HG02943 (cell line): Measurements from ENCODE around the gene EEF1A2.

Experiments
- ATAC-seq: cut with Tn5 transposase; IDR thresholded peaks from one replicate; pipeline ENCODE4 v1.9.1; 2021; ENCODE audit warnings: mild to moderate bottlenecking, low read depth, moderate library complexity; ENCODE audit not compliant: unreplicated experiment

The EEF1A2 gene

DNA sequence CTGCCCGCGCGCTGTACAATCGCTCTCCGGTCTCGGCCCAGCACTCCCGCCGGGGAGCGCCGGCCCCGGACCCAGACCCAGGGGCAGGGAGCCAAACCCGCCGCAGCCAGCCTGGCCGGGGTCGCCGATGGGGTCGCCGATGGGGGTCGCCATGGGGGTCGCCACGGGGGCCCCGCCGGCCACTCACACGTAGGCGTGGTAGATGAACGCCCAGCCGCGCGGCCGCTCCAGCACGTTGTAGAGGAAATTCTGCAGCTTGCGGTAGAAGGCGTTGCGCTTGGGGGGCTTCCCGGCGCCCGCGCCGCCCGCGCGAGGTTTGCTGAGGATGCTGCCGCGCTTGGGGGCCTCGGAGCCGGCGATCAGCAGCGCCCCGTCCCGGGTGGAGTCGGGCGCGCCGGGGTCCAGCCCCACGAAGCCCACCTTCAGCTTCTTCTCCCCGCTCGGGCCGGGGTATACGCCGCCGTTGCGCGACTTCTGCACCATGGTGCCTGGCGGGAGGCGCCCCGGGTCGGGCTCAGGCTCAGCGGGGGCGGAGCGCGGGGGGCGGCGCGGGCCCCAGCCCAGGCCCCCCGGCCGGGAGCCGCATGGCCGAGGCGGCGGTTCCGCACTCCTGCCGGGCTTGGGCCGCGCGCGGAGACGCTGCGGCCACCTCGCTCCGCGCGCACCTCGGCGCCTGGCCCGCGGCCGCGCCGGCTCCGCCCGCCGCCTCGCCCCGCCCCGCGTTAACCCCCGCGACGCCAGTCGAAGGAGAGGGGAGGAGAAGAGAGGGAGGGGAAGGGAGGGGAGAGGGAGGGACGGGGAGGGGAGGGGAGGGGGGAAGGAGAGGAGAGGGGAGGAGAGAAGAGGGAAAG lies 26.7 kb downstream of the EEF1A2 start, which contains the start of gene KCNQ2:
TSS of gene KCNQ2 (minus strand) at position 675 of the 851 bp plus-strand sequence. CDS start at position 483, 192 bp downstream.
- no peak for ATAC-seq

GRCh38 chr20:63471717-63471980 lies 27.2 kb downstream of the EEF1A2 start:
- ATAC-seq: no peak

GRCh38 chr20:63471002-63471716 lies 27.7 kb downstream of the EEF1A2 start:
- no peak for ATAC-seq

DNA sequence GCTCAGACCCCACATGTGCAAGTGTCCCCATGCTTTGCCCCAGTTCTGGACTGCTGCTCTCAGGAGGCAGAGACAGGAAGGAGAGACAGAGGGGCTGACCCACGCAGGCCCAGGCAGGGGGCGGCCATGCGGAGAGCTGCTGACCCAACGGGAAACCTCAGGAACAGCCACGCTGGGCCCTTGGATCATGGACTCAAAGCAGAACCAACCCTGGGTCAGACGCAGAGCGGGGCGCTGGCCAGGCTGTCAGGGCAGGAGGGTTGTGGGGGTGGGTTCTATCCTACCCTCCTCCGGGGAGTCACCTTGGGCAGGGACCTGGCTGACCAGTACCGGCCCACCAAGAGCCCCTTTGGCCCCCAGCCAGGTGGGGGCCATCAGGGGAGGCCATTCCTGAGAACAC lies 28.5 kb downstream of the EEF1A2 start:
- ATAC-seq: no peak

- no peak for ATAC-seq
These were observed 29.2 kb downstream of the EEF1A2 start for GRCh38 chr20:63469713-63470101.

DNA sequence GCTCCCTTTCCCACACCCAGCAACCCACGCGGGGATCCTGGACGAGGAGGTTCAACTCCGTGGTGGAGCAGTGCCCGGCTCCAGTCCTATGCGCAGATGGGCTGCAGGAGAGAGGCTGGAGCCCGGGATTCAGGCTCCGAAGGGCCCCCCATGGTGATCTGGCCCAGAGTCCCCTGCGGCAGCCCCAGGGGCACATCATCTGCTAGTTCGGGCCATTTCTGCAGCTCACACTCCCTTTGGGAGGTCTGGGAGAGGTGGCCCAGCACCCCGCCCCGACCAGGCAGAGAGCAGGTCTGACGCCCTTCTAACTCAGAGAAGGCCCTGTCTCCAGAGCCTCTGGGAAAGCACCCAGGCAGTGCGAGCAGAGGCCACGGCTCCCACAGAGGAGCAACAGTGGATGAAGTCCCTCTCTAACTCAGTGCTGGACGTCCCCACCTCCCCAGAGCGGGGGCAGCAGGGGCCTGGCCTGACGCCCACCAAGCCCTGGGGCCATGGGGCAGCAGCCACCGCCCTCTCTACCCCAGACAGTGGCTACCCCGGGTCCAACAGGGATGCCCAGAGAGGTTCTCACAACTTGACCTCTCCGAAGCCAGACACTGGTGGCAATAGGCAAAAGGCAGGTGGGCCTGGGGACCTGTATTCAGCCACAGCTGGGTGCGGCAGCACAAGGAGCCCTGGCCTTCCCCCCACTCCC lies 29.7 kb downstream of the EEF1A2 start:
- ATAC-seq: no peak

DNA sequence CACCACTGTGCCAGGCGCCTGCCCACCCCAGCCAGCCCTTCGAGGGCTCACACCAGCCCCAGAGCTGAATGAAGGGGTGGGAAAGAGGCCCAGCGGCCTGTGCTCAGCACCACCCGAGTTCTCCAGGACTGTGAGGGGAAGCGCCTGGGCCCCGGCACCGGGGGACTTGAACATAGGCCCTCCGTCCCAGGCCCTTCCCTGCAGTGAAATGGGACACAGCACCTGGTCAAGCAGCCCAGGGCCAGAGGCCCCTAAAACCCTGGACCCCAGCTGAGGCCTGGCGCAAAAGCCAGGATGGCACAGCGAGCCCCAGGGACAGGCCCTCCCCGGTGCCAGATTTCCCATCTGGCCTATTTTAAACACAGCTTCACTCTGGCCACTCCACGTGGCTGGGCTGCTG lies 30.5 kb downstream of the EEF1A2 start:
- ATAC-seq: no peak

GRCh38 chr20:63467294-63468083 lies 31.4 kb downstream of the EEF1A2 start:
- no peak for ATAC-seq

DNA sequence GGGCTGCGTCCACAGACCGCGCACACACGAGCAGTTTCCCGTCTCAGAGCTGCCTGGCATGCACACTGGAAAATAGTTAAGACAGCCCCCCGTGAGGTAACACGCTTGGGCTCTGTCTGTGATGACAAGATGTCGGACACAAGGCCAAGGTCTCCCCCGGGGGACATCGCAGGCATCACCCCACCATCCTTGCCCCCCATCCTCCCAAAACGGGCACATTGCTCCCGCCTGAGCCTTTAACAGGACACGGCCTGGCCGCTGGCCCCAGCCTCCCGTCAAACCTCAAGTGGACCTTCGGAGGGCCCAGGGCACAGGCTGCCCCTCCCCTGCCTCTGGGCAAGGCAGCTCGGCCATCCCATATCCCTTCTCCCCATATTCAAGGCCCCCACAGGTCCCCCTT lies 32.0 kb downstream of the EEF1A2 start:
- ATAC-seq: no peak

DNA sequence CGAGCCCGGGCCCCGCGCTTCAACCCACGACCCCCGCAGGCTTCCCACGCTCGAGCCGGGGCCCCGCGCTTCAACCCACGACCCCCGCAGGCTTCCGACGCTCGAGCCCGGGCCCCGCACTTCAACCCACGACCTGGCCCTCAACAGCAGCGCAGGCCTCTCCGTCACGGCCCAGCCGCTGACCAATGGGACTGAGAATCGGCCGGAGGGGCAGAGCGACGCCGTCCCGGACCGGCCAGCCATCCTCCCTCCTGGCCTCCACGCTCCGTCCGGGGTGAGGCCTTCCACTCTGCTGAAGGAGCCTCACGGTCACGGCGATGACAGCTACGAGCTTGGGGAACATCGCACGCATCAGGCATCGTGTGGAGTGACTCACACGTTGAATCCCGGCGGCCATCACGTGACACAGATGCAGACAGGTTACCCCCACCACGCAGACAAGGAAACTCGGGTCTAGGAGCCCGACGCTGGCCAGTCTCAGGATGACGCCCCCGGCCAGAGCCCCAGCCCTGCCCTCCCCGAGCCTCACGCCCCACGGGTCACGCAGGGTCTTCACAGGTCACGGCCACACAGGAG lies 32.5 kb downstream of the EEF1A2 start:
- no peak for ATAC-seq

DNA sequence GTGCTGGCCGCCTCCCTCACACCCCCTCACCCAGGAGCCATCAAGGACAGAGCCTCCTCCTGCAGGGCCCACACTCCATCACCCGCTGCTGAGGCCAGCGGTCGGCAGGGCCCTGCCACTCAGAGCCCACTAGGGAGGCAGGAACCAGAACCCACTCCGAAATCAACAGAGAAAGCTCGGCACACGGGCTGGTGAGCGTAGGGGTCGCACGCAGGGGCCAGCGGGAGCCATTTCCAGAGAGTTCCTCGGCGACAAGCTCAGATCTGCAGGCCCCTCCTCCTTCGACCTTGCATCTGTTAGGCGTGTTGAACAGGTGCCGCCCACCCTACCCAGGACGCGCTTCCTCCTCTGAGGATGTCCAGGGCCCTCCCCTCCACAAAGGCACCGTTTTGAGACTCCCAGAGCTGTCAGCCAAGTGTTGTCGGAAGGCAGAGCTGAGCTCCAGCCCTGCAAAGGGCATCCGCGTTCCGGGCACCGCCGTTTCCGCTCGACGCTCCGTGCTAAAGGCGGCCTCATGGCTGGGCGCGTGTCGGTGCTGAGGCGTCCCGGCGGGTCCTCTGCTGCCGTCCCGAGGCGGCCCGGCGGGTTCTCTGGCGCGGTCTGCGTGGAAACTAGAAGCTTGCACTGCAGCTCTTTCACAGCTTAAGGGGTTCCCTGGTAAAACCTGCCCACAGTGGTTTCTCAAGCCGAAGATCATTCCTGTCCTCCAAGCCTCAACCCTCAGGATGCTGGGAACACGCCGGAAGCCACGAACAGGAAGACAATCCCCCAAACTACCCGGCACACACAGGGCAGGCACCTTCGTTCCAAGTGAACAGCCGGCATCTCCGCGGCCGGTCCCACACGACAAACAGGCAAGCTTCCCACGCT lies 33.3 kb downstream of the EEF1A2 start:
- no peak for ATAC-seq

- ATAC-seq: no peak
These were observed 34.6 kb downstream of the EEF1A2 start for GRCh38 chr20:63464289-63464635.

- no peak for ATAC-seq
These were observed 35.2 kb downstream of the EEF1A2 start for GRCh38 chr20:63463400-63464288.

DNA sequence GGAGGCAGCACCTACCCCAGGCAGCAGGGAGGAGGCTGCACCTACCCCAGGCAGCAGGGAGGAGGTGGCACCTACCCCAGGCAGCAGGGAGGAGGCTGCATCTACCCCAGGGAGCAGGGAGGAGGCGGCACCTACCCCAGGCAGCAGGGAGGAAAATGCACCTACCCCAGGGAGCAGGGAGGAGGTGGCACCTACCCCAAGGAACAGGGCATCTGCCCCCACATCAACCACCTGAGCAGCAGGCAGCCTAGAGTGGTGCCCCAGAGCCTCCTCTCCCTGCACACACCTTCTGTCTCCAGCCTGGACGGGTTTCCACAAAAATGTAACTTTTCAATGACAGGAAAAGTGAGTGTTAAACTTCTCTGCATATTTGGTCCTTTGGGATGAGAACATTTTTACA lies 36.6 kb downstream of the EEF1A2 start:
- no peak for ATAC-seq

DNA sequence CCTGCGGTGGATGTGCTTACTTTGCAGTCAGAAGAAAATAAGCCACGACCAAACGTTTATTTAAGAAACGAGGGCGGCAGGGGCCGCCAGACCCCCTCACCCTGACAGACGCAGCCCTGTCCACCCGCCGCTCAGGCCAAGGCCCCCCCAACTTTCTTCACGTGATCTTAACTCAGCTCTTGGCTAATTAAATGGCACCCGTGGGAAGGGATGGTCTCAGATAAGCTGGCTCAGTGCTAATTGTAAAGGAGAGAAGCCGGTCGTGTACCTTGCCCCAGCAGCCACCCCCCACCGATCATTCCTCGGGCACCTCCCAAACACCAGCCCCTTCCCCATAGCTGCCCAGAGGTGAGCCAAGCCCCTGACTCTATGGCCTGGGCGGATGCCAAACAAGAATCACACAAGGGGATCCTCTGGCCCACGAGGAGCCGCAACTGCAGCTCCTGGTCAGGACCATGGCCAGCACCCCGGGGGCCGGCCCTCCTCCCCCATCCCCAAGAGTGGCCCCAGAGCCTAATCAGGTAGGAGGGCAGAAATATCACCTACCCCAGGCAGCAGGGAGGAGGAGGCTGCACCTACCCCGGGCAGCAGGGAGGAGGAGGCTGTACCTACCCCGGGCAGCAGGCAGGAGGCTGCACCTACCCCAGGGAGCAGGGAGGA lies 37.6 kb downstream of the EEF1A2 start:
- no peak for ATAC-seq

DNA sequence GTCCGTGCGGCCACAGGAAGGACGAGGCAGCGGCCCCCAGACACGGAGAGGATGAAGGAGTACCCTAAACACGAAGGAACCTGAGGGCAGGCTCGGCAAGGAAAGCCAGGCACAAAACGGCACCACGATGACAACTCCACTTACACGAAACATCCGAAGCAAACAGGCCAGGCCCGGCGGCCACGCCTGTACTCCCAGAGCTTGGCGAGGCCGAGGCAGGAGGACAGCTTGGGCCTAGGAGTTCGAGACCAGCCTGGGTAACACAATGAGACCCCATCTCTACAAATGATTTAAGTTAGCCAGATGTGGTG lies 39.9 kb downstream of the EEF1A2 start:
- no peak for ATAC-seq

DNA sequence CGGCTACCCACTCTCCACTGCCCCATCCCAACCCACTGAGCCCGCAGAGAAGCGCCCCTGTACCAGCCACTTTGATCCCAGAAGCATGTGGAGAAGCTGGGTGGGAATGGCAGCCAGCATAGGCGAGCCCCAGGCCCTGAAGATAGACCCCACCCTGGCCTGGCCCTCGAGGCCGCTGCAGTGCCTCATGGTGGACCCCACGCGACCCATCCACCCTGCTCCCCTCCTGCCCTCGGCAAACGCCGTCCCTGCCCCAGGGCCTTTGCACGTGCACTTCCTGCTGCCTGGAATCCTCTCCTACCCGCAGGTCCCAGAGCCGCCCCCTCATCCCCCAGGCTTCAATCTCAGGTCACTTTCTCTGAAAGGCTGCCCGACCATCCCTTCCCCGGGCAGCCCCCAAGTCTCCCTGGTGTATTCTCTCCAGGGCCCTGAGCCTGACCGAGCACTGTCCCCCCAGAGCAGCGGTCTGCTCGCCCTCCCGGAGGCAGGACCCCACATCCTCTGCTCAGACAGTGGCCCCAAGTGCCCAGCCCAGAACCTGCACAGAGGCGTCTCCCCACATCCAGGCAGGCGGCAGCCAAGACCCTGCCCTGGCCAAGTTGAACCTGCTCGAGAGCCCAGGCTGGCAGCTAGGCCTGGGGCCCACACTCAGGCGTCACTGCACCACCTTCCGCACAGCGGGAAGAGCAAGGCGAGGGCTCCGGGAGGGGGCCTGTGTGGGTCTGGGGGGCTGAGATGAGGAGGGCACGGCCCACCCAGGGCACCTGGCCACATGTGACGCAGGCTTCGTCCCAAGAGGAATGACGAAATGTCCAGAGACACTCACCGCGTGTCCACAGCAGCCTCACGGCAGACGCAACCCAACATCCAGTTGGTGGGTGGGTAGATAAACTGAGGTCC lies 40.5 kb downstream of the EEF1A2 start:
- no peak for ATAC-seq
